H9 (cell line): Measurements from ENCODE around the gene GPR50. TPM values are rescaled to one million over a fixed set of nuclear protein-coding genes. Genes with fewer than 3 reads are reported as not detected.

Source experiments
- DNase-seq: peaks from one replicate; pipeline ENCODE4 v3.0.0-alpha.2; 2017
- H2AFZ ChIP-seq: one replicate; pipeline ENCODE4 v1.6.1; 2013; ENCODE audit warnings: mild to moderate bottlenecking, low read length, control low read depth, moderate library complexity
- H2AK5ac ChIP-seq: 2 replicates; pipeline ENCODE4 v1.6.1; 2013; ENCODE audit warnings: low read length, control low read depth, mixed read lengths; ENCODE audit not compliant: insufficient read length
- H2BK120ac ChIP-seq: one replicate; pipeline ENCODE4 v1.6.1; 2013; ENCODE audit warnings: low read depth, mild to moderate bottlenecking, low read length, control low read depth, inconsistent platforms; ENCODE audit not compliant: poor library complexity, severe bottlenecking
- H2BK12ac ChIP-seq: 2 replicates; pipeline ENCODE4 v1.6.1; 2013; ENCODE audit warnings: low read length, control low read depth, mixed read lengths, low read depth; ENCODE audit not compliant: insufficient read length
- H2BK15ac ChIP-seq: 2 replicates; pipeline ENCODE4 v1.6.1; 2013; ENCODE audit warnings: low read depth, low read length, control low read depth
- H2BK20ac ChIP-seq: one replicate; pipeline ENCODE4 v1.6.1; 2013; ENCODE audit warnings: low read depth, mild to moderate bottlenecking, low read length, control low read depth, inconsistent platforms; ENCODE audit not compliant: poor library complexity, severe bottlenecking
- H2BK5ac ChIP-seq: 2 replicates; pipeline ENCODE4 v1.6.1; 2013; ENCODE audit warnings: low read length, control low read depth, mixed read lengths; ENCODE audit not compliant: insufficient read length
- H3K14ac ChIP-seq: 2 replicates; pipeline ENCODE4 v1.6.1; 2013; ENCODE audit warnings: low read length, control low read depth; ENCODE audit not compliant: insufficient read depth
- H3K18ac ChIP-seq: 2 replicates; pipeline ENCODE4 v1.6.1; 2013; ENCODE audit warnings: low read depth, mild to moderate bottlenecking, mixed read lengths, low read length, control low read depth; ENCODE audit not compliant: insufficient read length
- H3K23ac ChIP-seq: 2 replicates; pipeline ENCODE4 v1.6.1; 2013; ENCODE audit warnings: low read length, control low read depth, mixed read lengths, low read depth; ENCODE audit not compliant: insufficient read length
- H3K23me2 ChIP-seq: 2 replicates; pipeline ENCODE4 v1.6.1; 2013; ENCODE audit warnings: low read depth, mild to moderate bottlenecking, mixed read lengths, low read length, control low read depth; ENCODE audit not compliant: insufficient read length, poor library complexity, severe bottlenecking
- H3K27ac ChIP-seq: 2 replicates; pipeline ENCODE4 v1.5.1; 2013; ENCODE audit warnings: low read length, control low read depth, mixed read lengths, low read depth; ENCODE audit not compliant: insufficient read length
- H3K27me3 ChIP-seq: 2 replicates; pipeline ENCODE4 v1.6.1; 2013; ENCODE audit warnings: low read length, control low read depth, inconsistent platforms; ENCODE audit not compliant: insufficient read depth
- H3K4ac ChIP-seq: 2 replicates; pipeline ENCODE4 v1.6.1; 2013; ENCODE audit warnings: low read depth, mild to moderate bottlenecking, control low read depth, inconsistent platforms, low read length, moderate library complexity
- H3K4me1 ChIP-seq: 2 replicates; pipeline ENCODE4 v1.6.1; 2013; ENCODE audit warnings: low read length, control low read depth, inconsistent platforms; ENCODE audit not compliant: insufficient read depth
- H3K4me2 ChIP-seq: 2 replicates; pipeline ENCODE4 v1.6.1; 2013; ENCODE audit warnings: low read length, control low read depth, mixed read lengths; ENCODE audit not compliant: insufficient read length, insufficient read depth
- H3K56ac ChIP-seq: 2 replicates; pipeline ENCODE4 v1.6.1; 2013; ENCODE audit warnings: low read depth, mild to moderate bottlenecking, mixed read lengths, low read length, control low read depth; ENCODE audit not compliant: insufficient read length
- H3K79me1 ChIP-seq: 2 replicates; pipeline ENCODE4 v1.6.1; 2013; ENCODE audit warnings: low read depth, mild to moderate bottlenecking, moderate library complexity, low read length, control low read depth, inconsistent platforms; ENCODE audit not compliant: insufficient read depth, poor library complexity, severe bottlenecking
- H3K79me2 ChIP-seq: 2 replicates; pipeline ENCODE4 v1.6.1; 2013; ENCODE audit warnings: low read length, control low read depth, inconsistent platforms; ENCODE audit not compliant: insufficient read depth
- H3K9ac ChIP-seq: 2 replicates; pipeline ENCODE4 v1.6.1; 2013; ENCODE audit warnings: low read length, control low read depth, mixed read lengths; ENCODE audit not compliant: insufficient read length; ENCODE audit errors: extremely low read depth
- H3K9me3 ChIP-seq: one replicate; pipeline ENCODE4 v1.6.1; 2013; ENCODE audit warnings: low read depth, low read length, inconsistent platforms; ENCODE audit not compliant: control insufficient read depth
- H3T11ph ChIP-seq: one replicate; pipeline ENCODE4 v1.6.1; 2013; ENCODE audit warnings: mild to moderate bottlenecking, low read length, control low read depth, inconsistent platforms
- H4K20me1 ChIP-seq: one replicate; pipeline ENCODE4 v1.6.1; 2013; ENCODE audit not compliant: control insufficient read depth, insufficient read length, insufficient read depth
- H4K5ac ChIP-seq: 2 replicates; pipeline ENCODE4 v1.6.1; 2013; ENCODE audit warnings: low read depth, mild to moderate bottlenecking, mixed read lengths, low read length, control low read depth; ENCODE audit not compliant: insufficient read length
- H4K8ac ChIP-seq: replicated peaks from 2 replicates; pipeline ENCODE4 v1.6.1; 2013; ENCODE audit warnings: low read length, control low read depth, mixed read lengths, low read depth; ENCODE audit not compliant: insufficient read length
- H4K91ac ChIP-seq: 2 replicates; pipeline ENCODE4 v1.6.1; 2013; ENCODE audit warnings: low read depth, mild to moderate bottlenecking, moderate library complexity, mixed read lengths, low read length, control low read depth; ENCODE audit not compliant: insufficient read length
- H3K27ac Mint-ChIP-seq, 3 experiments: 2 replicates in 2 of 3; 3 replicates in 1 of 3; pipeline ENCODE4 v1.8.0; 2020 to 2021; ENCODE audit warnings: mixed read lengths in 3 of 3, mild to moderate bottlenecking in 1 of 3, moderate library complexity in 1 of 3
- H3K27me3 Mint-ChIP-seq: 2 replicates; pipeline ENCODE4 v1.8.0; 2021; ENCODE audit warnings: low read depth, mild to moderate bottlenecking, moderate library complexity, mixed read lengths
- H3K36me3 Mint-ChIP-seq, 3 experiments: 2 replicates in 2 of 3; 3 replicates in 1 of 3; pipeline ENCODE4 v1.8.0; 2020 to 2021; ENCODE audit warnings: low read depth in 3 of 3, mixed read lengths in 3 of 3; ENCODE audit not compliant: insufficient read depth in 1 of 3
- H3K4me1 Mint-ChIP-seq, 2 experiments: 2 replicates each; pipeline ENCODE4 v1.8.0; 2020; ENCODE audit warnings: mixed read lengths in 2 of 2
- H3K4me3 Mint-ChIP-seq, 2 experiments: 2 replicates in 1 of 2; 3 replicates in 1 of 2; pipeline ENCODE4 v1.8.0; 2020 to 2021; ENCODE audit warnings: mild to moderate bottlenecking in 2 of 2, mixed read lengths in 2 of 2, moderate library complexity in 1 of 2
- H3K9me3 Mint-ChIP-seq, 2 experiments: 2 replicates in 1 of 2; 3 replicates in 1 of 2; pipeline ENCODE4 v1.8.0; 2020; ENCODE audit warnings: mild to moderate bottlenecking in 2 of 2, mixed read lengths in 2 of 2, moderate library complexity in 1 of 2
- CTCF ChIP-seq: fragments of 200-600 bp; sonication (generic); conservative IDR thresholded peaks from 3 replicates; pipeline ENCODE4 v1.8.0; 2021; ENCODE audit warnings: antibody characterized with exemption, mild to moderate bottlenecking
- WGBS: extraction: QIAGEN DNeasy Blood & Tissue Kit; methylation state at CpG from one replicate; pipeline ENCODE4 v1.1.7; 2013; ENCODE audit warnings: missing lambda C conversion rate, low lambda C conversion rate, mixed read lengths; ENCODE audit not compliant: insufficient read length; ENCODE audit errors: extremely low coverage; 5-methylcytosine and 5-hydroxymethylcytosine counted together
- total RNA-seq: library from RNA; stranded (reverse); gene quantifications from 2 replicates; pipeline ENCODE4 v1.2.1, GENCODE V29; 2021

GPR50 gene
- total RNA-seq, 1 experiment from 2014 or later: 12.2 TPM

GRCh38 chrX:151227627-151228026 lies 51.2 kb downstream of the GPR50 start:
- H3T11ph ChIP-seq: no peak overlapping the region
- no peak overlapping the region for H3K23ac ChIP-seq

More at GRCh38 chrX:151227627-151228026, 51.2 kb downstream of the GPR50 start:
- WGBS: no CpG with 5 or more reads among the region's 30 CpGs
- H2BK15ac ChIP-seq: no peak overlapping the region
- no peaks in the 10 kb centered on the region for H3K79me2 ChIP-seq
- peaks cover 22% of the 10 kb centered on the region for H3K9me3 ChIP-seq
- no peaks in the 10 kb centered on the region for H3K23me2 ChIP-seq
- no peak overlapping the region for H3K9ac ChIP-seq
- H2BK12ac ChIP-seq: no peak overlapping the region
- H2BK5ac ChIP-seq: no peak overlapping the region
- H3K18ac ChIP-seq: peak overlapping the region; percentile 62
- Mint-ChIP-seq H3K4me1 (peaks cover 0 to 12% of the 10 kb centered on the region in 2 experiments; a peak in 2 of 4 replicates), H3K36me3 (peaks cover 0 to 1% (median 0%) of the 10 kb centered on the region in 3 experiments; a peak in 2 of 7 replicates), H3K9me3 (peaks cover 58 to 63% of the 10 kb centered on the region in 2 experiments), H3K27me3 (peaks cover 19% of the 10 kb centered on the region), H3K4me3 (peak overlapping the region in 1 of 2 experiments; percentile 62; a peak in 1 of 5 replicates), H3K27ac (no peak overlapping the region)
- H4K5ac ChIP-seq: no peak overlapping the region
- H3K27me3 ChIP-seq: no peaks in the 10 kb centered on the region; the same call in 1 of the 2 replicates
- H3K14ac ChIP-seq: 0 out of 2 replicates have a peak overlapping the region, but pooled peaks have one; percentile 73
- H2BK20ac ChIP-seq: no peak overlapping the region
- no peak for TF ChIP-seq CTCF
- no peak overlapping the region for H3K4me2 ChIP-seq
- peak; percentile 30 for DNase-seq
- no peak overlapping the region for H2AK5ac ChIP-seq
- H4K20me1 ChIP-seq: no peaks in the 10 kb centered on the region
- no peak overlapping the region for H3K27ac ChIP-seq
- H4K91ac ChIP-seq: no peak overlapping the region
- no peak overlapping the region for H3K4ac ChIP-seq
- H2BK120ac ChIP-seq: no peak overlapping the region
- H4K8ac ChIP-seq: no peak overlapping the region
- H2AFZ ChIP-seq: no peak overlapping the region
- H3K79me1 ChIP-seq: no peaks in the 10 kb centered on the region
- H3K4me1 ChIP-seq: no peaks in the 10 kb centered on the region
- no peak overlapping the region for H3K56ac ChIP-seq
